NCI-H345 treated with DMSO at 0.1 percent for 48 hours (cell line): ENCODE results near the gene HACD4.
A peak's percentile ranks its signal among the peaks of the same experiment; 100 is the strongest.

Experiments
- DNase-seq: peaks from one replicate; lab custom pipeline; 2025; ENCODE audit not compliant: unreplicated experiment; lab: John Stamatoyannopoulos, UW

The HACD4 gene

GRCh38 chr9:21031091-21031807, at the start of gene HACD4:
Gene HACD4 (minus strand): TSS chr9:21031640. CDS start chr9:21031590, 50 bp downstream.
- DNase-seq, result peak; percentile 9

DNA sequence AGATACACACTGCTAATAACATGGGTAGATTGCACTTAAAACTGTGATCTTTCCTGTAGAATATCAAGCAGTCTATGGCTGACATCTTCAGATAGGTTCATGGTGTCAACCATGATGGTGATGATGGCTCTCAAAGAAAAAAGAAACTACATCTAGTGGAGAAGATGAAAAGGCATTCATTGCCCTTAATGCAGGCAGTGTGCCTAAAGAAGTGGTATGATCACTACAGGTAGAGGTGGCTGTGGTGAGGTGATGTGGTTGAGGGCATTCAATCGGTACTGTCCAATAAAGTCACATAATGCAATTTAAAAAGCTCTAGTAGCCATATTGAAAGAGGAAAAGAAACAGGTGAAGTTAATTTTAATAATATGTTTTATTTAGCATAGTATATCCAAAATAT, 49.4 kb upstream of the HACD4 start:
- DNase-seq, result no peak

DNA sequence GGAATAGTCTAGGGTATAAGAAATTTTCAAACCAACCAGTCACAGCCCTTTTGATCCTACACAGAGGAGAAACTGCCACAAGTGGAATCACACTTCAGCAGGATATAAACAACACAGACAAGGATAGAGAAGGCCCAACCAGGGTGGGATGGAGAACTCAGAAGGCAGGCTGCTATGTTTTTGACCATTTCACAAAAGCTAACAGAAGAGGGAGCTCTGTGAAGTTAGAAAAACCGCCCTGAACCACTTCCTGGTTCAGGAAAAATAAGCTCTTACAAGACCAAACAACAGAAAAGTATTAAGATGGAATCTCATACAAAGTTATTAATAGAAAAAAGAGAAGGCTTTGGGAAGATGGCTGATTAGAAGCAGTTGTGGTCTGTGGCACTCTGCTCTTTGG, 47.3 kb upstream of the HACD4 start:
- DNase-seq, result no peak

DNA sequence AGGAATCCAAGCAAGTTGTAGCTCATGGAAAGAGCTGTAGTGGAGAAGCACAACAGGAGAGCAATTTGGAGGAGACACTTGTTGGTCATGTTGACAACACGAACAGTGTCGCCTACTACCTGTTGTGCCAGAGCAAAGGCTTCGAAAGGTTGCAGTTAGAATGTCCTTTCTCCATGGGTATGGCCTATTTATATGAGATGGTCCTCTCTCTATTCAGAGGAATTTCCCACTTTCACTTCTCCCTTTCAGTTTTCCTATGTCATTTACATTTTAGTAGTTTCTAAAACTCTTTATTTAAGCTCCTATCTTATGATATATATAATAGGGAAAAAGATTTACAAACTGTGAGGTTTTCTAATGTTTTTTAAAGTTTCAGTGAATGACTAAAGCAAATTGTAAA, 46.3 kb upstream of the HACD4 start, which contains the start of gene IFNB1:
Gene IFNB1 (minus strand): TSS at position 162 of the 400 bp plus-strand sequence. CDS start 73 bp downstream, at position 89.
- no peak for DNase-seq

DNA sequence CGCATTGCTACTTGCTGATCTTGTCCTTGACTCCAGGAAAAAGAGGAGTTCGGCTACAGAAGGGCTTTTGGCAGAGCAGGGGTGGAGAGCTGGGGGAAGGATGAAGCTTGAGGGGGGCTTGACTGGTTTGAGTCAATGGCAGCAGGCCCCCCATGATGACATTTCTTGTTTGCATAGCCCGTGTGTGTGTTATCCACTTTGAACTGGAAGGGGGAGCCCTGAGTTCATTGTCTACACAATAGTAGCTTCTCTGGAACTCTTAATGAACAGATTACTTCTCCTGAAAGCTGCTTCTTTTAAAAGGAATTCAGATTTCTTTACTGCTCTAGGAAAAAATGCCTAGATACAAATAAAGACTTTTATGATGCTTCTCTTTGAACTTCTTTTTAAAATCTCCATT, 44.0 kb upstream of the HACD4 start:
- no peak for DNase-seq

DNA sequence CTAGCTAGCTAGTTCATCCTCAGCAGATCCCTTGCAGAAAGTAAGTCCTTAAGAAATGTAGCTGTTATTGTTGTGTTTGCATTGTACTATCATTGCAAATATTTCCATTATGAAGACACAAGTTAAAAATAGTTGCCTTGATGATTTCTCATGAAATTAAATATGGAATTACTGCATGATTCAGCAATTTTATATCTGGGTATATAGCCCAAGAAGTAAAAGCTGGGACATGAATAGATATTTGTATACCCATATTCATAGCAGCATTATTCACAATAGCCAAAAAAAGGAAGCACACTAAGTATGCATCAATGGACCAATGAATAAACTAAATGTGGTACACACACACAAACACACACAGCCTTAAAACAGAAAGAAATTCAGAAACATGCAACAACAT, 39.5 kb upstream of the HACD4 start:
- no peak for DNase-seq

DNA sequence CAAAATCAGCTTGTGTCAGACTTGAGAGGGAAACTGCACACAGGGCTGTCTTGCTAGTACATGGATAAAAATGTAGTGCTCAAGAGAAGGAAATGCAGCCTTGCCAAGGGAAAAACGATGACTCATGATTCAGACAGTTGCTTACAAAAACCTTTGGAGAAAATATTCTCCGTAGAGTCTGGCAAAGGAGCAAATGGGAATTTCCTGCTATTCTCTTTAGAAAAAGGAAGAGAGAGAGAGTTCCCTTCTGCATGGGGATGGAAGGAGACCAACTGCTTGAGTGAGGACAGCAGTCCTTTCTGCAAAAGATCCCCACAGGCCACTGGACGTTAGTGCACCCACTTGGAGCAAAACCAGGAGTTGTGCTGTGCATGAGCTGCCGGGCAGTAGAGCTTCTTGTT, 38.7 kb upstream of the HACD4 start:
- DNase-seq, result no peak

DNA sequence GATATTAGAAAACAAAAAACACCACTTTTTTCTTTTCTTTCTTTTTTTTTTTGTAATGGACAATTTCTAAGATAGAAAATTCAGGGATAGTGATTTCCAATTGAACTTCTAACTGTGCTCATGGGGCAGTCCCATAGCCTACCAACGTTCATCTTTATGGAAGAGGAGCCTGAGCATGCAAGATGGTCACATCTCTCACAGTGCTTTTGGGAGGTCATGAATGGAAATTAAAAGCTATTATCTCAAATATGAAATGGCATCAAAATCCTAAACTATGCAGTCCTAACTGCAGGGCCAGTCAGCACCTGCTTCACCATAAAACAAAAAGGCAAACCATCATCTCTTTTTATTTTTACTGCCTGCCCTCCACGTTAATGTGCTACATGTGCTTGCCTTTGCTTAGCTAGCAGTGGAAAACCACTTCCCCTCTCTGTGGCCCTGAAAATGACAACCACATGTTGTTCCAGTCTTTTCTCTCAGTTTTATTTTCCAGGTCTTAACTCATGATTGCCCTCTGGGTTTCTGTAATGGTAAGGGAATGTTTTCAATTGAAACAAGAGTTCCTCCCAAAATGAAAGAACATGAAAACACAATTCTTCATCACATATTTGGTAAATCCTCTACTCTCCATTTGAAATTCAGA, 29.6 kb upstream of the HACD4 start:
- DNase-seq, result no peak

GRCh38 chr9:21056931-21057330, 25.5 kb upstream of the HACD4 start:
- DNase-seq, result no peak

GRCh38 chr9:21053851-21054250, 22.4 kb upstream of the HACD4 start:
- no peak for DNase-seq

- DNase-seq, result no peak
Measured at GRCh38 chr9:21047281-21047691, 15.8 kb upstream of the HACD4 start.

- DNase-seq, result no peak
Measured at GRCh38 chr9:21043841-21044240, 12.4 kb upstream of the HACD4 start.

GRCh38 chr9:21042466-21042865, 11.0 kb upstream of the HACD4 start:
- DNase-seq, result no peak

DNA sequence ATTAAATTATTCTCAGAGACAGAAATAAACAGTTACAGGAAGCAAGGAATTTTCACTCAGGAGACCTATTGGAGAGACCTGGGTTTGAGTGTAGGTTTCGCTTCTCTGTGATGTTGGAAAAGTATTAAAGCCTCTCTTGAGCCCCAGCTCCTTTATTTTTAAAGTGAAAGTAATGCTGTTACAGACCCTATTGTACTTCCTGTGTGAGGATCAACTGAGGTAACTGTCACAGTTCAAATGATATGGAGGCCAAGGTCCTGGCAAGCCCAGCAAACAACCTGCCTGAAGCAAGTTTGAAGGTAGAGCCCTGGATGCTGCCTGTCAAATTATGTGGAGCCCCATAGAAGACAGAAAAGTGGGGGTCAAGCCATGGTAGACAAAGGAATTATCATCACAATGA, 7.9 kb upstream of the HACD4 start:
- no peak for DNase-seq

- no peak for DNase-seq
Measured at GRCh38 chr9:21037278-21037677, 5.8 kb upstream of the HACD4 start.

DNA sequence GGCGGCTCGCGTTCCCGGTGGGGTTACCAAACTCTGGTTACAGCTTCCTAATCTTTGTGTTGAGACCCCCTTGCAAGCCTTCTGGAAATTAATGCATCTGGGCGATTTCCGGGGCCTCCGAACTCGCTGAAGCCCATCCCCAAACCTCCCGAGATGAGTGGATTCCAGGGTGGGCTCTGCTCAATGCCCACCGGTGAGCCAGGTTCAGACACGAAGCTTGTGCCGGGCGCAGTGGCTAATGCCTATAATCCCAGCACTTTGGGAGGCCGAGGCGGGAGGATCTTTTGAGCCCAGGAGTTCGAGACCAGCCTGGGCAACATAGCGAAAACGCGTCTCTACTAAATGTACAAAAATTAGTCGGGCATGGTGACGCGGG, 356 bp upstream of the HACD4 start:
- no peak for DNase-seq

DNA sequence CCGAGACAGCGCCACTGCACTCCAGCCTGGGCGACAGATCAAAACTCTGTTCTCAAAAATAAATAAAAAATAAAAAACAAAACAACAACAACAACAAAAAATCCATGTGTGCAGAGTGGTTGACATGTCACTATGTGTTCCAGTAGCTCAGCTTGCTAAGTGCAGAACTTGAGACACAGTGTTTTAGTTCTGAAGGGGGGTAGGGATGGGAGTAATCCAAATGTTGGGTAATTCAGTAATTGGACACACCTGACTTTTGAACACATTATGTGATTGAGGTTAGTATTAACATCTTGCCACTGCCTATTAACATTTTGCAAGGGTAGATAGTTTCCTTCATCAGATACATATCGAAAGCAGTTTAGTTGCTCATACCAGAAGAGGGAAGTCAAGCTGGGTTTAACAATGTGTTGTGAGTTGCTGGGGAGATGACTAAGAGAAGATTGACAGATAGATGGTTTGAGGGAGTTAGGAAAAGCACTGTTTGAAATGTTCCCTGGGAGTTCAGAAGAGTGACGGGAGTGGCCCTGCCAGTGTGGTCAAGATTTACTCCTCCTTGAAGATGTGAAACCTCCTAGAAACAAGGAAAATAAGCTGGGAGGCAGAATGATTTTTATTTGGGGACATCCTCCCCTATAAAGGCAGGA, 928 bp downstream of the HACD4 start:
- no peak for DNase-seq

GRCh38 chr9:21029661-21030060, 1.8 kb downstream of the HACD4 start:
- DNase-seq, result no peak

- DNase-seq, result no peak
Measured at GRCh38 chr9:21028466-21028865, 3.0 kb downstream of the HACD4 start.

- DNase-seq, result no peak
Measured at GRCh38 chr9:21027295-21027694, 4.1 kb downstream of the HACD4 start.

- no peak for DNase-seq
Measured at GRCh38 chr9:21023861-21024260, 7.6 kb downstream of the HACD4 start.

GRCh38 chr9:21018177-21018576, 13.3 kb downstream of the HACD4 start:
- DNase-seq, result no peak
